K562 (cell line): ENCODE measurements around the gene ERP29. TPM values are rescaled to one million over a fixed set of nuclear protein-coding genes. Genes with fewer than 3 reads are reported as not detected.
A peak's percentile ranks its signal among the peaks of the same experiment; 100 is the strongest.

ENCODE experiments used
- ATAC-seq: fragments of 200-7000 bp; cut with Tn5 transposase; 3 replicates; pipeline ENCODE4 v1.9.1; 2020; ENCODE audit warnings: moderate library complexity
- BruUV-seq: library from RNA; stranded (reverse); fragments of 400-500 nt; replicated peaks from 2 replicates; lab custom pipeline; 2021; lab: Mats Ljungman, UMichigan
- CTCF ChIA-PET: fragments of 300-600 bp; formaldehyde crosslinking; extraction: SDS; loops from one replicate; lab custom pipeline; 2021; ENCODE audit warnings: low intra/inter-chr PET ratio; lab: Yijun Ruan, JAX
- POLR2A ChIA-PET: fragments of 300-600, 350-650 bp; sonication (Branson Sonifier 250); formaldehyde crosslinking; extraction: SDS; loops from one replicate; lab custom pipeline; 2021; ENCODE audit warnings: antibody characterized with exemption, inconsistent platforms; lab: Yijun Ruan, JAX
- DNase-seq, 4 experiments: peaks; one replicate each; pipeline versions ENCODE4 v3.0.0 to v3.0.0-alpha.2; 2011 to 2018; ENCODE audit warnings: low spot score in 3 of 4, mixed read lengths in 3 of 4; ENCODE audit errors: extremely low read depth in 1 of 4
- FAIRE-seq: peaks from 2 replicates; lab custom pipeline; 2011; peaks lifted over from hg19 to GRCh38; lab: Jason Lieb, UNC
- H2AFZ ChIP-seq: 2 replicates; pipeline ENCODE4 v1.6.0; 2011; ENCODE audit warnings: low read depth, low read length, control low read depth, inconsistent platforms
- H3K27ac ChIP-seq: fragments of 200-600 bp; 3 replicates; pipeline ENCODE4 v1.8.0; 2011; ENCODE audit warnings: low read depth, mild to moderate bottlenecking, control low read depth, inconsistent platforms, low read length, moderate library complexity, mixed read lengths; ENCODE audit errors: extremely low read depth
- H3K27me3 ChIP-seq, 2 experiments: fragments of 300-600 bp in 1 of 2; 2 replicates in 1 of 2; 3 replicates in 1 of 2; pipeline versions ENCODE4 v1.6.0 to v1.8.0; 2011; ENCODE audit warnings: inconsistent platforms in 2 of 2, low read length in 2 of 2, mild to moderate bottlenecking in 1 of 2, mixed read lengths in 1 of 2, moderate library complexity in 1 of 2; ENCODE audit not compliant: control insufficient read depth in 2 of 2, insufficient read depth in 2 of 2
- H3K36me3 ChIP-seq: fragments of 300-600 bp; 3 replicates; pipeline ENCODE4 v1.8.0; 2011; ENCODE audit warnings: mild to moderate bottlenecking, low read length, inconsistent platforms; ENCODE audit not compliant: control insufficient read depth, insufficient read depth
- H3K4me1 ChIP-seq, 2 experiments: fragments of 200-600 bp in 1 of 2; replicated peaks in 1 of 2; 2 replicates in 1 of 2; 3 replicates in 1 of 2; pipeline versions ENCODE4 v1.5.1 to v1.8.0; 2011; ENCODE audit warnings: inconsistent platforms in 2 of 2, low read length in 2 of 2, mild to moderate bottlenecking in 1 of 2, mixed read lengths in 1 of 2, moderate library complexity in 1 of 2; ENCODE audit not compliant: control insufficient read depth in 2 of 2, insufficient read depth in 2 of 2
- H3K4me2 ChIP-seq: 2 replicates; pipeline ENCODE4 v1.6.1; 2011; ENCODE audit warnings: low read length, control low read depth, inconsistent platforms, mixed read lengths; ENCODE audit not compliant: insufficient read depth
- H3K4me3 ChIP-seq: fragments of 200-600 bp; sonication (generic), shearing (Covaris generic); 2 replicates; pipeline ENCODE4 v1.5.1; 2016; ENCODE audit warnings: control low read depth, inconsistent platforms
- H3K79me2 ChIP-seq: fragments of 200-600 bp; 3 replicates; pipeline ENCODE4 v1.8.0; 2011; ENCODE audit warnings: low read length, inconsistent platforms; ENCODE audit not compliant: control insufficient read depth, insufficient read depth
- H3K9ac ChIP-seq, 2 experiments: 2 replicates each; pipeline versions ENCODE4 v1.6.0 to v1.6.1; 2011; ENCODE audit warnings: low read depth in 2 of 2, low read length in 2 of 2, control low read depth in 1 of 2, inconsistent platforms in 1 of 2, mild to moderate bottlenecking in 1 of 2, mixed read lengths in 1 of 2; ENCODE audit not compliant: insufficient read depth in 1 of 2
- H3K9me1 ChIP-seq: one replicate; pipeline ENCODE4 v1.6.0; 2011; ENCODE audit warnings: inconsistent platforms, mild to moderate bottlenecking, low read length, moderate library complexity; ENCODE audit not compliant: control insufficient read depth, insufficient read depth
- H3K9me3 ChIP-seq: replicated peaks from 2 replicates; pipeline ENCODE4 v1.5.1; 2011; ENCODE audit warnings: low read depth, low read length, inconsistent platforms; ENCODE audit not compliant: control insufficient read depth, insufficient read depth
- H4K20me1 ChIP-seq: replicated peaks from 2 replicates; pipeline ENCODE4 v1.6.1; 2011; ENCODE audit warnings: low read length, inconsistent platforms, mixed read lengths; ENCODE audit not compliant: control insufficient read depth, insufficient read depth
- ATF3 ChIP-seq, 2 experiments: fragments of 450-650 bp in 1 of 2; sonication (generic) in 1 of 2; formaldehyde crosslinking in 1 of 2; IDR thresholded peaks in 1 of 2; conservative IDR thresholded peaks in 1 of 2; 2 replicates each; pipeline versions ENCODE4 v1.6.1 to v1.8.1; 2016 to 2023; ENCODE audit warnings: mild to moderate bottlenecking in 2 of 2, moderate library complexity in 2 of 2, inconsistent platforms in 1 of 2, missing genetic modification reagents in 1 of 2
- C11orf30 ChIP-seq: fragments of 450-650 bp; IDR thresholded peaks from 2 replicates; pipeline ENCODE4 v1.6.1; 2016; ENCODE audit warnings: low read depth, mild to moderate bottlenecking
- CEBPG ChIP-seq, 3 experiments: fragments of 200-800 bp in 1 of 3; sonication (Bioruptor generic) in 1 of 3; sonication (generic) in 1 of 3; formaldehyde crosslinking in 1 of 3; IDR thresholded peaks in 2 of 3; conservative IDR thresholded peaks in 1 of 3; 2 replicates each; pipeline versions ENCODE4 v1.6.1 to v1.8.0; 2016 to 2022; ENCODE audit warnings: missing compliant biosample characterization in 2 of 3, missing genetic modification characterization in 2 of 3, mild to moderate bottlenecking in 1 of 3, missing genetic modification reagents in 1 of 3
- HNRNPK ChIP-seq: fragments of 200-400 bp; formaldehyde crosslinking; IDR thresholded peaks from one replicate; pipeline ENCODE4 v1.6.1; 2018; ENCODE audit warnings: mild to moderate bottlenecking, low read depth, low read length; ENCODE audit not compliant: poor library complexity, severe bottlenecking
- KAT7 ChIP-seq: sonication (generic); formaldehyde crosslinking; IDR thresholded peaks from 2 replicates; pipeline ENCODE4 v1.8.0; 2022; ENCODE audit warnings: missing genetic modification reagents, mild to moderate bottlenecking, borderline replicate concordance
- MEIS2 ChIP-seq: fragments of 450-650 bp; IDR thresholded peaks from 2 replicates; pipeline ENCODE4 v1.6.1; 2014; ENCODE audit warnings: mild to moderate bottlenecking; ENCODE audit not compliant: partially characterized antibody
- POLR2H ChIP-seq: IDR thresholded peaks from 2 replicates; pipeline ENCODE4 v1.6.1; 2016; ENCODE audit warnings: missing genetic modification characterization, low read depth, mild to moderate bottlenecking, control low read depth, missing compliant biosample characterization, moderate library complexity
- TGIF2 ChIP-seq: sonication (generic); formaldehyde crosslinking; IDR thresholded peaks from 2 replicates; pipeline ENCODE4 v1.8.1; 2022; ENCODE audit warnings: mild to moderate bottlenecking, missing genetic modification reagents, moderate library complexity
- TRIM24 ChIP-seq, 2 experiments: fragments of 450-650 bp; IDR thresholded peaks; 2 replicates each; pipeline ENCODE4 v1.6.1; 2016
- XRCC3 ChIP-seq: fragments of 450-650 bp; IDR thresholded peaks from 2 replicates; pipeline ENCODE4 v1.6.1; 2017; ENCODE audit warnings: mild to moderate bottlenecking, moderate library complexity
- ZNF316 ChIP-seq: fragments of 450-650 bp; IDR thresholded peaks from 2 replicates; pipeline ENCODE4 v1.6.1; 2016
- WGBS: fragments of 100-300 bp; shearing (Covaris generic); methylation state at CpG from one replicate; pipeline ENCODE4 v1.1.6; 2016; ENCODE audit warnings: low coverage, mixed read lengths; ENCODE audit not compliant: insufficient coverage; ENCODE audit errors: missing lambda C conversion rate; 5-methylcytosine and 5-hydroxymethylcytosine counted together
- in situ Hi-C: fragments of 300-500 bp; cut with MboI; formaldehyde crosslinking; loops from 4 replicates; pipeline ENCODE4 v1.15.0; 2018; ENCODE audit warnings: inconsistent platforms, mixed read lengths
- intact Hi-C: fragments of 100-400 bp; cut with micrococcal nuclease; formaldehyde crosslinking; loops from 2 replicates; pipeline ENCODE4 v1.14.2; 2022
- polyA plus RNA-seq, 8 experiments: library from polyadenylated mRNA; depleted of rRNA in 4 of 8; stranded (reverse) in 5 of 8; unstranded in 3 of 8; fragments of >200 nt; fragmentation: Nextera tagmentation in 2 of 8; fragmentation: Illumina TruSeq in 1 of 8; extraction: Ambion mirVana in 2 of 8; extraction: Trizol in 1 of 8; gene quantifications; 2 replicates each; pipeline versions ENCODE4 v1.2.1 to v1.2.3, GENCODE V29; 2011 to 2014; ENCODE audit warnings: inconsistent platforms in 1 of 8, missing spikeins in 1 of 8
- total RNA-seq, 7 experiments: library from RNA; depleted of rRNA in 6 of 7; stranded (reverse); fragments of >200 nt in 6 of 7; fragmentation: Illumina TruSeq in 2 of 7; extraction: Trizol in 2 of 7; gene quantifications; 2 replicates each; pipeline versions ENCODE4 v1.2.1 to v1.2.3, GENCODE V29; 2011 to 2021; ENCODE audit warnings: low replicate concordance in 1 of 7
- TF ChIP-seq, protein P1 (sequence below): fragments of 250-450 bp; sonication (Bioruptor Pico); IDR thresholded peaks from 2 replicates; pipeline ENCODE4 v1.8.0; 2022; ENCODE audit warnings: inconsistent platforms

Gene ERP29
- total and polyA plus RNA-seq, 9 of the 15 experiments (the other 6 are each of a cell fraction or from before 2014, with no cell fraction given), result 42.4 to 146 (median 111) TPM

DNA sequence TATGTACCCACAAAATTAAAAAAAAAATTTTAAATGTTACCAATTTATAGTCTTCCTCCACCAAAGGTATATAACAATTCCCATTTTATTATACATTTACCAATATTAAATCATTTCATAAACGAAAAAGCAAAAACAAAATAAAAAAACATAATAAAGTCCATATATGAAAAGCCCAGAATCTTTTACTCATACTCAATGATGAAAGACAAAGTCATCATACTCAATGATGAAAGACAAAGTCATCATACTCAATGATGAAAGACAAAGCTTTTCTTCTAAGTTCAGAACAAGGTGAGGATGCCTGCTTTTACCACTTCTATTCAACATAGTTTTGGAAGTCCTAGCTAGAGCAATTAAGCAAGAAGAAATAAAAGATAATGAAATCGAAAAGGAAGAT lies 28.4 kb upstream of the ERP29 start:
- peak; percentile 31 for ATAC-seq
- no peak for FAIRE-seq

More for the DNA sequence above, 28.4 kb upstream of the ERP29 start:
- no peak overlapping the region for H3K9ac ChIP-seq
- H3K36me3 ChIP-seq, result no peaks in the 10 kb centered on the region; the same call in 1 of the 3 replicates
- no peak for DNase-seq
- H3K4me3 ChIP-seq, result no peak overlapping the region
- H3K9me1 ChIP-seq, result no peaks in the 10 kb centered on the region
- TF ChIP-seq KAT7 (no peak), POLR2H (tag) (peak; percentile 59), C11orf30 (0 out of 2 replicates have a peak, but pooled peaks have one; percentile 9), MEIS2 (peak; percentile 46), ATF3 (IDR thresholded peaks at IDR 0.05) (peak; percentile 91), ATF3 (CRISPR knock-in tag; conservative IDR thresholded peaks at IDR 0.05) (no peak), HNRNPK (no peak), XRCC3 (no peak), CEBPG (CRISPR knock-in tag; IDR thresholded peaks at IDR 0.05) (peak; percentile 40; the same call in 1 of the 2 replicates), CEBPG (tag; conservative IDR thresholded peaks at IDR 0.05 in 1 of 2, IDR thresholded peaks at IDR 0.05 in 1 of 2) (peak in 1 of 2 experiments; percentile 93; a peak in 2 of 4 replicates), TGIF2 (CRISPR knock-in tag) (no peak), TRIM24 (IDR thresholded peaks at IDR 0.05) (peak; percentile 96 to 97), ZNF316 (0 out of 2 replicates have a peak, but pooled peaks have one; percentile 12)
- TF ChIP-seq, protein P1, sequence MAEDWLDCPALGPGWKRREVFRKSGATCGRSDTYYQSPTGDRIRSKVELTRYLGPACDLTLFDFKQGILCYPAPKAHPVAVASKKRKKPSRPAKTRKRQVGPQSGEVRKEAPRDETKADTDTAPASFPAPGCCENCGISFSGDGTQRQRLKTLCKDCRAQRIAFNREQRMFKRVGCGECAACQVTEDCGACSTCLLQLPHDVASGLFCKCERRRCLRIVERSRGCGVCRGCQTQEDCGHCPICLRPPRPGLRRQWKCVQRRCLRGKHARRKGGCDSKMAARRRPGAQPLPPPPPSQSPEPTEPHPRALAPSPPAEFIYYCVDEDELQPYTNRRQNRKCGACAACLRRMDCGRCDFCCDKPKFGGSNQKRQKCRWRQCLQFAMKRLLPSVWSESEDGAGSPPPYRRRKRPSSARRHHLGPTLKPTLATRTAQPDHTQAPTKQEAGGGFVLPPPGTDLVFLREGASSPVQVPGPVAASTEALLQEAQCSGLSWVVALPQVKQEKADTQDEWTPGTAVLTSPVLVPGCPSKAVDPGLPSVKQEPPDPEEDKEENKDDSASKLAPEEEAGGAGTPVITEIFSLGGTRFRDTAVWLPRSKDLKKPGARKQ (CRISPR knock-in tag), result 0 out of 2 replicates have a peak, but pooled peaks have one; percentile 18
- TF ChIP-seq, all 486 proteins: peak for 8
- Histone ChIP-seq H3K4me1 (peaks cover 1 to 4% of the 10 kb centered on the region in 2 experiments; a peak in 4 of 5 replicates), H3K79me2 (no peaks in the 10 kb centered on the region), H4K20me1 (no peaks in the 10 kb centered on the region), H3K9me3 (no peaks in the 10 kb centered on the region; the same call in 1 of the 2 replicates), H3K27ac (no peak overlapping the region), H3K27me3 (no peaks in the 10 kb centered on the region), H3K4me2 (no peak overlapping the region), H2AFZ (no peak overlapping the region)
- intact Hi-C loops, result no loop called here
- CTCF ChIA-PET, result no interaction called here
- BruUV-seq, result no TSS peak
- in situ Hi-C loops, result no loop called here
- POLR2A ChIA-PET, result interaction anchor here (1.0 kb wide), 1 partner anchor 25 kb away, joined by 3 read pairs; no protein-coding TSS in a partner anchor
- 26% methylated on average over 2 of the region's 2 CpGs for WGBS
